Measurements from ENCODE around the gene ITM2C. TPM values are rescaled to one million over a fixed set of nuclear protein-coding genes. Genes with fewer than 3 reads are reported as not detected.
A peak's percentile ranks its signal among the peaks of the same experiment; 100 is the strongest.

The ITM2C gene
- total and polyA plus RNA-seq, 2 donors (not counting 1 experiment from before 2014, with no cell fraction given): 36.9 to 62.8 TPM

- intact Hi-C loops (cut with micrococcal nuclease): loop anchor here (1.0 to 2.0 kb wide), 2 partner anchors 7 to 17 kb away; no protein-coding TSS in a partner anchor
- Histone ChIP-seq H2AFZ (ENCODE audit: insufficient read depth, low read depth, low read length, poor library complexity, severe bottlenecking) (peak overlapping the region; percentile 89), H3K27ac (ENCODE audit: low read length in 2 of 2) (peak overlapping the region; percentile 21 to 63), H3K4me3 (ENCODE audit: control extremely low read depth in 1 of 5, extremely low read depth in 1 of 5, insufficient read depth in 1 of 5, low read depth in 2 of 5, low read length in 4 of 5) (peak overlapping the region in 4 of 5 experiments; percentile 48 to 83 (median 66)), H3K4me2 (replicated peaks; ENCODE audit: low read depth, low read length, poor library complexity, severe bottlenecking) (peak overlapping the region; percentile 99), H3K36me3 (replicated peaks in 1 of 2; ENCODE audit: control extremely low read depth in 1 of 2, control insufficient read depth in 1 of 2, extremely low read depth in 1 of 2, insufficient read depth in 2 of 2, low read length in 1 of 2) (no peaks in the 10 kb centered on the region), H3K27me3 (replicated peaks in 1 of 4; ENCODE audit: control extremely low read depth in 1 of 4, control insufficient read depth in 3 of 4, insufficient read depth in 4 of 4, low read length in 3 of 4) (no peaks in the 10 kb centered on the region), H3K79me2 (ENCODE audit: control insufficient read depth, insufficient read depth, low read length) (peaks cover 48% of the 10 kb centered on the region), H3K4me1 (ENCODE audit: control insufficient read depth in 2 of 2, insufficient read depth in 2 of 2, low read length in 2 of 2) (peaks cover 59 to 72% of the 10 kb centered on the region in 2 donors), H3K9me3 (ENCODE audit: control extremely low read depth in 1 of 3, control insufficient read depth in 2 of 3, insufficient read depth in 1 of 3, low read length in 2 of 3) (peaks cover 0 to 16% (median 0%) of the 10 kb centered on the region in 3 donors), H3K9ac (ENCODE audit: low read length) (peak overlapping the region; percentile 78), H4K20me1 (ENCODE audit: control insufficient read depth, insufficient read depth, low read length, poor library complexity, severe bottlenecking) (peaks cover 5% of the 10 kb centered on the region)
- CTCF ChIA-PET: interaction anchor here (0.7 to 5.5 kb wide), 14 partner anchors 7 to 121 kb away, joined by 3 to 40 read pairs (median 5); no protein-coding TSS in a partner anchor
- Mint-ChIP-seq H3K4me1 (peaks cover 68% of the 10 kb centered on the region), H3K4me3 (peak overlapping the region; percentile 90), H3K27me3 (peaks cover 7% of the 10 kb centered on the region), H3K27ac (peak overlapping the region; percentile 80), H3K9me3 (ENCODE audit: insufficient read depth) (no peaks in the 10 kb centered on the region)
- TF ChIP-seq CTCF (IDR thresholded peaks at IDR 0.05): no peak
- no peak for TF ChIP-seq EZH2 (IDR thresholded peaks at IDR 0.05; ENCODE audit: borderline replicate concordance, insufficient read depth, low read depth, low read length, poor library complexity, severe bottlenecking)
- POLR2A ChIA-PET: interaction anchor here (0.6 kb wide), 1 partner anchor 142 kb away, joined by 4 read pairs; no protein-coding TSS in a partner anchor
- 12% methylated on average over 30 of the region's 35 CpGs for WGBS (ENCODE audit: insufficient coverage)
- DNase-seq: peak; percentile 52
- ATAC-seq (ENCODE audit: low read depth): no peak
Observed at GRCh38 chr2:230865766-230866755, 1.3 kb downstream of the ITM2C start.
